Right renal cortex interstitium (tissue), 3 donors: Measurements from ENCODE around the gene UCMA. TPM values are rescaled to one million over a fixed set of nuclear protein-coding genes. Genes with fewer than 3 reads are reported as not detected.
"Not testable (repeated sequence)": the region's sequence is repeated elsewhere in the genome, so short reads cannot be mapped to it uniquely, and the experiment has no call there.

Experiments used
- DNase-seq, 3 donors: peaks; one replicate each; pipeline ENCODE4 v3.0.0-alpha.2; 2013; ENCODE audit warnings: low read depth in 3 of 3, low spot score in 2 of 3
- polyA plus RNA-seq, 3 donors: library from polyadenylated mRNA; unstranded; fragments of 120-200 nt; gene quantifications; one replicate each; pipeline ENCODE4 v1.2.1, GENCODE V29; 2013; ENCODE audit not compliant: insufficient read length in 3 of 3

UCMA gene
- polyA plus RNA-seq, 3 donors: not detected

DNA sequence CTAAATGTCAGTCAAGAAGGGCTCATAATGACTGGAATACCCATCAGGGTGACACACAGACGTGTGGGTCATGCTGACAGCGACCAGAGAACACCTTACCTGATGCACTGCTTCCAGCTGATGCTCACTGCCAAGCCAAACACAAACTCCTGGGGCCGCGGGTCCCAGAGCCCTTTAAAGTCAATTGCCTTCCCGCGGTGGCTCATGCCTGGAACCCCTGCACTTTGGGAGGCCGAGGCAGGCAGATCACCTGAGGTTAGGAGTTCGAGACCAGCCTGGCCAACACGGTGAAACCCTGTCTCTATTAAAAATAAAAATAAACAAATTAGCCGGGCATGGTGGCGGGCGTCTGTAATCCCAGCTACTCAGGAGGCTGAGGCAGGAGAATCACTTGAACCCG lies 562 bp upstream of the UCMA start:
- not testable (repeated sequence) for DNase-seq

- DNase-seq: no peak
Measured at GRCh38 chr10:13233358-13233757, 816 bp downstream of the UCMA start.

GRCh38 chr10:13231808-13232207 lies 2.4 kb downstream of the UCMA start:
- no peak for DNase-seq

GRCh38 chr10:13231190-13231589 lies 3.0 kb downstream of the UCMA start:
- DNase-seq: no peak

DNA sequence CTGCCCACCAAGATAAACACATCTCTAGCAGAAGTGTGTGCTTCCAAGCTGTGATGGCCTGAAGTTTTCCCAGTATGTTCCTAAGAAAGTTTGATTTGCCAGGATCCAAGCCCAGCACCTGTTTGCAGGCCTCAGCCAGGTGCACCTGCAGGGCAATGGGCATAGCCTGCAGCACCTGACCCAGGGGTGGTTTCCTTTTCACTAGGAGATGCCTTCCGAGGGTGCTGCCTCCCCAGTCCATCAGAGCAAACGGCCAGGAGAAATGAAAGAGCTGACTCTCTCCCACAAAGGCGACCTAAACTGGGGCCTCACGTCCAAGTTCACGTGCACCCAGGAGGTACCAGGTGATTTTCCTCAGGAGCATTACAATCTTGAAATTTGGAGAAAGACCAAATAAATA lies 7.1 kb downstream of the UCMA start:
- no peak for DNase-seq

DNA sequence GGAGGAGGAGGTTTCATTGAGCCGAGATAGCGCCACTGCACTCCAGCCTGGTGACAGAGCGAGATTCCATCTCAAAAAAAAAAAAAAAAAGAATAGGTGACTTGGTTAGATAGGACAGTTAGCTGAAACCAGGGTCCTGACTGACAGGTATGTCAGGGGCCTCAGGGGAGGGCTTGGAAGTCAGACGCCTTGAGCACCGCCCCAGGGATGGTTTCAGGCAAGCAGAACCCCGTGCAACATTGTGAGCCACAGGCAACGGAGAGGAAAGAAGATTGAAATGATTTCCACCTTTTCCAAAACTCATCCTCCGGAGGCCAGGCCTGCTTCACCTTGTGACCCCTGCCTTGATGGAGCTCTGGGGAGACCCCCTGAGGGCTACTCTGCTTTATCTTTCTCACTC lies 8.6 kb downstream of the UCMA start:
- DNase-seq: no peak

DNA sequence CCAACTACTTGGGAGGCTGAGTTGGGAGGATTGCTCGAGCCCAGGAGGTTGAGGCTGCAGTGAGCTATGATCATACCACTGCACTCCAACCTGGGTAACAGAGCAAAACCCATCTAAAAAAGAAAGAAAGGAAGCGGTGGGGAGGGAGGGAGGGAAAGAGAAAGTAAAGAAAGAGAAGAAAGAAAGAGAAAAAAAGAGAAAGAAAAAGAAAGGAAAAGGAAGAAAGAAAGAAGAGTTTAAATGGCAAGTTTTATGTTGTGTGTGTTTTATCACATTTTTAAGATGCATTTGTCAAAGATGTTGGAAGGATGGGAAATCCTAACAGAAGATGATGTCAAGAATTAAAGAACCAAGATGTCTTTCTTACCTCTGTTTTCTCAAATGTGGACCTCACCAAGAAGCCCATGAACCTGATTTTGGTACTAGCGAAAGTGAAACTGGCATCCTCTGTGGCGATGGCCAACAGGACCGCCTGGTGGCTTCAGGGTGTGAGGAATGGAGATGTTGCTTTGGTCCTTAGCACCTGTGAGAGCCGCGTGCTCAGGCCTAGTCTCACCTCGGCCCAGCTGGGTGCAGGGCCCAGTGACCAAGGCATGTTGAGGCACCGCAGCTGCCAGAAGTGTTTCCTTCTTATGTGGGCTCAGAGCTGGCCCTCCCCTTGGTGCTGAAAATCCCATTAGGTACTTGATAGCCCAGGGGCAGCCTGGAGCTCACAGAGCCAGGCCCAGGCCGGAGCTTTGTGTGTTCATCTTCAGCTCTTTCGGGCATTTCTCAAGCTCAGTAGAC lies 9.8 kb downstream of the UCMA start:
- DNase-seq: no peak

- DNase-seq: no peak
Measured at GRCh38 chr10:13223241-13223640, 10.9 kb downstream of the UCMA start.

DNA sequence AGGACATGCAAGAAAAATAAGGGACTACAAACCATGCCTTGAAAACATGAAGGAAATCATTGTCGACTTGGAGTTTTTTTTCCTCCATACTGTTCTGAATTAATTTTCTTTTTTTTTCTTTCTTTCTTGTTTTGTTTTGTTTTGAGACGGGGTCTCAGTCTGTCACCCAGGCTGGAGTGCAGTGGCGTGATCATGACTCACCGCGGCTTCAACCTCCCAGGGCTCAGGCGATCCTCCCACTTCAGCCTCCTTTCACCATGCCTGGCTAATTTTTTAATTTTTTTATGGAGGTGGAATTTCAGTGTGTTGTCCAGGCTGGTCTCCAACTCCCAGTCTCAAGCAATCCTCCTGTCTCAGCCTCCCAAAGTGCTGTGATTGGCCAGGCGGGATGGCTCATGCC lies 11.6 kb downstream of the UCMA start:
- no peak for DNase-seq

DNA sequence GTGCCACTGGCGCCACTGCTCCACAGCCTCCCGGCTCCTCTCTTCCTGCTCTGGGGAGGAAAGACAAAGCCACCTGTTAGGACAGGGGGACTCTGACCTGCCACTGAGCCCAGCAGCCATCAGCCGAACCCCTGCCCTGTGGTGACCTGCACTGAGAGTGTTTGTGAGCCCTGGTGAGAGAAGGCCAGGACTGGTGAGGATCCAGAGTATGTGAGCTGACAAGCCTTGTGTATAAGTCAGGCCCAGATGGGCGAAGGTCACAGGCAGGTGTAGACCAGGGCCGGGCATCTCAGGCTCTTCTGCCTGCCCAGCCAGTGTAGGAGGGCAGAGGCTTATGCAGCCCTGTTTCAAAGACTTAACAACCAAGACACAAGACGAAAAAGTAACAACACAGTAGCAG lies 12.0 kb downstream of the UCMA start:
- no peak for DNase-seq

DNA sequence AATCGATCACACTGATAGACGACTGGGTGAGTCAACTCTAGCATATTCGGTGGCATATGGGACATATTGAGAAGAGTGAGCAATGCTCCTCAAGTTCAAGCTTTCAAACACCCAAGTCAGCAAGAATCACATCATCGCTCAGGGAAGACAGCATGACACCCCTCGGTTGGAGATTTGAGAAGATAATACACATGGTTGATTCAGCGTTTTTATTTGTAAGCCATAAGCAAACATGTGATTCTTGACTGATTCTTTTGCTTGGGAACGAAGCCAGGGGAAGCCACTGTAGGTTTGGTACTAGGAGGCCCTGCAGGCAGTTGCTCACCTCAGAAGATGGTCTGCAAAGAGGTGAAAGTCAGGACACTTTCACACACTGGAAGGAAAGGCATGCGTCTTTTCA lies 12.6 kb downstream of the UCMA start:
- no peak for DNase-seq

DNA sequence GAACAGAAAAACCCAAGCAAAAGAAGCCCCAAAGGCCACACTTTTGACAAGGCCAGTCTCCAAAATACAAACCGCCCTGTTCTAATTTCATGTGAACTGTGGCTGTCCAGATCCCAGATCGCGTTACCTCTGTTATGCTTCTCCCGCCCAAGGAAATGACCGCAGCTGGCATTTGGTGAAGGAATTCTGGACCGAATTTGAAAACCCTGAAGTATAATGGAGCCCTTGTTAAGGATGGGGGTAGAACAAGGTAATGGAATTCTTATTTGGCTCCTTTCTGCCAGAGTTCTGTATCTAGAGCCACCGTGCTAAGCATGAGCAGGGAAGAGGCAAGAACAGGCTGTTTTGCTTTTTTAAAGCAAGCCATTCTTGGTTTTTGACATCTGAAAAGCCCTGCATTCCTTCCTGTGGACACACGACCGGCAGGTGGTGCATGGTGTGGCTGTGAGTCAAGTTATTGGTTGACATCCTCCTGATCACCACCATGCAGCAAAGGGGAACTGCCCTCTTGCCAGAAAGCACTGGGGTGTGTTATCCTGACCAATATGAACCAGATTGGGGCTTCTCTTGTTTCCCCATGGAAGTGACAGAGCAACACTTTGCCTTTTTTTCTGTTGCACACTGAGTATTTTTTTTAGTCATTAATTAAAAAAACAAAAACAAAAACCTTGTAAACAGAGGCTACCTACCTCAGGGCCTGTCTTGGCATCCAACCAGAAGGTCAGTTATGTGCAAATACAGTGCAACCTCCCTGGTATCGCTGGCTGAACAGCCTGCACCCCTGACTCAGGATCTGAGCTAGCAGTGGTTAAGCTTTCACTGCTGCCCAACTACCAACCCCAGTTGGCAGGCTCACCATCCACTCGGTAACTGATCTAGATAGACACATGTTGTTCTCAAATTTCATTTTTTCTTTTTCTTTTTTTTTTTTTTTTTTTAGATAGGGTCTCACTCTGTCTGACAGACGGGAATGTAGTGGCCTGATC lies 14.2 kb downstream of the UCMA start:
- peak in 2 of 3 donors; percentile 2 to 5 for DNase-seq

- DNase-seq: no peak
Measured at GRCh38 chr10:13218878-13219277, 15.3 kb downstream of the UCMA start.

- no peak for DNase-seq
Measured at GRCh38 chr10:13213163-13213562, 21.0 kb downstream of the UCMA start.

DNA sequence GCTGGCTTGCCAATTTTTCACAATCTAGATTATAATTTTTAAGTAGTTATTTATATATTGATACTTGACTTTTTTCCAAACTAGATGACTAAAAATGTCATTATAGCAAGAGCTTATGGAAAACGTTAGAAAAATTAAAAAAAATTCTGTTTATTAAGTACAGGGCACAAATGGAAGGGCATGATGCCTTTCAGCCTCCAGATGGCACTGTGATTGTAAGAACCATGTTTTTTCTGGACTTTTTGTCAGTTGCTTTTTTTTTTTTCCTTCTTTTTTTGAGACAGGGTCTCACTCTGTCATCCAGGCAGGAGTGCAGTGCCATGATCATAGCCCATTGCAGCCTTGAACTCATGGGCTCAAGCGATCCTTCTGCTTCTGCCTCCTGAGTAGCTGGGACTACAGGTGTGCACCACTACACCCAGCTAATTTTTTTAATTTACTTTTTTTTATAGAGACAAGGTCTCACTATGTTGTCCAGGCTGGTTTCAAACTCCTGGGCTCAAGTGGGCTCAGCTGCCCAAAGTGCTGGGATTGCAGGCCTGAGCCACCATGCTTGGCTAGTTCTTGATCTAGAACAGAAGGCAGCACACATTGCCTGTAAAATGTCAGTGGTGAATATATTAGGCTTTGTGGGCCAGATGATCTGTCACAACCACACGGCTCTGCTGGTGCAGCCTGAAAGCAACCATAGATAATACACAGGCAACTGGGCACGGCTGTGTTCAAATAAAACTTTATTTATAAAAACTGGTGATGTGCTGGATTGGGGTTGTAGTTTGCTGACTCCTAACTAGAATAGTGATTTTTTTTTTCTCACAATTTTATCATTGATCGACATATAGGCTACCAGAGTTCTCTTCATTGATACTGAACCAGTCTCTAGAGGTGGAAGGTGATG lies 27.4 kb downstream of the UCMA start:
- peak in 2 of 3 donors; percentile 5 to 13 for DNase-seq

GRCh38 chr10:13206091-13206490 lies 28.1 kb downstream of the UCMA start:
- DNase-seq: no peak

- DNase-seq: no peak
Measured at GRCh38 chr10:13201132-13201531, 33.0 kb downstream of the UCMA start.

- no peak for DNase-seq
Measured at GRCh38 chr10:13195016-13195415, 39.2 kb downstream of the UCMA start.

- no peak for DNase-seq
Measured at GRCh38 chr10:13193637-13194036, 40.5 kb downstream of the UCMA start.

- DNase-seq: no peak
Measured at GRCh38 chr10:13191362-13191761, 42.8 kb downstream of the UCMA start.

- DNase-seq: no peak
Measured at GRCh38 chr10:13190816-13191215, 43.4 kb downstream of the UCMA start.
